Head of caudate nucleus (tissue), 42 donors: ENCODE results near the gene NRDE2.
"Not testable (repeated sequence)": the region's sequence is repeated elsewhere in the genome, so short reads cannot be mapped to it uniquely, and the experiment has no call there.

ENCODE experiments used
- DNase-seq, 42 donors: peaks; one replicate each; pipeline versions ENCODE4 v3.0.0 to v3.0.0-alpha.2; 2020 to 2021; ENCODE audit warnings: mixed read lengths in 7 of 42
- intact Hi-C: fragments of 100-400 bp; cut with DNase I; formaldehyde crosslinking; loops from one replicate; pipeline ENCODE4 v1.15.0; 2022

Gene NRDE2

DNA sequence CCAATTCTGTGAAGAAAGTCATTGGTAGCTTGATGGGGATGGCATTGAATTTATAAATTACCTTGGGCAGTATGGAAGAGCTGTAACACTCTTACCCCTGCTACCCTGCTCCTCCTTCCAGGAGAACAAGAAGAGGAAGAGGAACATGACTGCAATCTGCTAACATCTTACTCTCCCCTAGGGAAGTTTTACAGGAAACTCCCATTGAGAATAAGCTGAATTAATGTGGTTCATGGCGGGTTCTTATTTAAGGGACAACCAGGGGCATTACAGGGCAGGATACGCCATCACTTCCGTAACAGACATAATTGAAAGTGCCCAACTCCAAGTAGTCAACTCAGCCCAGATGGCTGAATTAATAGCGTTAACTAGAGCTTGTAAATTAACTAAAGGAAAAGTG is 84.8 kb downstream of the NRDE2 start:
- DNase-seq, result no peak
- intact Hi-C loops, result no loop called here

- no peak for DNase-seq
- intact Hi-C loops, result no loop called here
These were observed 89.3 kb downstream of the NRDE2 start for GRCh38 chr14:90242444-90242843.

GRCh38 chr14:90239139-90239538 is 92.6 kb downstream of the NRDE2 start:
- intact Hi-C loops, result loop anchor here (10.0 kb wide), 1 partner anchor 264 kb away; no protein-coding TSS in a partner anchor
- no peak for DNase-seq

DNA sequence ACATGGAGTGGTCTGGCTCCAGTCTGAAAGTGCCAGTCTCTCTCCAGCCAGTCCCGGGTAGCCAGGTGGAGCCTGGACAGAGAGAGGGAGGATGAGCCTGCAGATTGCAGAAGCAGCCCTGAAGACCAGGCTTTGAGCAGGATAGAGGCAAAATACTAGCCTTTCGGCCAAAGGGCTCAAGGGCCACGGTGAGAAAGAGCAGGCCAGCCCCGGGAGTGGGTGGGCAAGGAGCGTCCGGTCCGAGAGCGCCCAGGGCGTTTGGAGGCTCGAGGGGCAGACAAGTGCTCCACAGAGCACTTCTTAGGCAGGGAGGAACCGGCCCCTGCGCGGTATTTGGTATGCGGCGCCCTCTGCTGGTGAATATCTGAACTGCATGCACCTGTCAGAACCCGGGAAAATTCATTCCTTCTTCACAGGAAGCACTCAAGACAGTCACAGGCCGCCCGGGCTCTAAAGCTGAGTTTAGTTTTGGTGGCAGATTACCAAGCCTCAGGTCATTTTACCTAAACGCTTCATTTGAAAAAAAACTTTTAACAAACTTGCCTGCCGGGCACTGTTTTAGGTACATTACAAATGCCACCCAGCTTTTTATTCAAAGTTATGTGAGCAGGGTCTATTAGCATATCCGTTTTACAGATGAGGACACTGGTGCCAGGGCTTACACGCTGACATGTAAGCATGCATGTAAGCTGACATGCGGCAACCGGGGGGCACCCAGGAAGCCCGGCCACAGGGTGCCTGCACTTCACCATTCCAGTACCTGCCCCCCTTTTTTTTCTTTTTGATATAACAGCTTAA is 96.4 kb downstream of the NRDE2 start:
- DNase-seq, result peak; percentile 38 to 90 (median 76)
- intact Hi-C loops, result loop anchor here (10.0 kb wide), 1 partner anchor 261 kb away; no protein-coding TSS in a partner anchor

DNA sequence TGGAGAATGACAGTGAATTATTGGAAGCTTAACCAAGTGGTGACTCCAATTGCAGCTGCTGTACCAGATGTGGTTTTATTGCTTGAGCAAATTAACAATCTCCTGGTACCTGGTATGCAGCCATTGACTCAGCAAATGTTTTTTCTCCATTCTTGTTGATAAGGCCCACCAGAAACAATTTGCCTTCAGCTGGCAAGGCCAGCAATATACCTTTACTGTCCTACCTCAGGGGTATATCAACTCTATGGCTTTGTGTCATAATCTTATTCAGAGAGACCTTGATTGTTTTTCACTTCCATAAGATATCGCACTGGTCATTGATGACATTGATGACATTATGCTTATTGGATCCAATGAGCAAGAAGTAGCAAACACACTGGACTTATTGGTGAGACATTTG is 101.8 kb downstream of the NRDE2 start:
- intact Hi-C loops, result loop anchor here (10.0 kb wide), 1 partner anchor 255 kb away; no protein-coding TSS in a partner anchor
- DNase-seq, result not testable (repeated sequence)

DNA sequence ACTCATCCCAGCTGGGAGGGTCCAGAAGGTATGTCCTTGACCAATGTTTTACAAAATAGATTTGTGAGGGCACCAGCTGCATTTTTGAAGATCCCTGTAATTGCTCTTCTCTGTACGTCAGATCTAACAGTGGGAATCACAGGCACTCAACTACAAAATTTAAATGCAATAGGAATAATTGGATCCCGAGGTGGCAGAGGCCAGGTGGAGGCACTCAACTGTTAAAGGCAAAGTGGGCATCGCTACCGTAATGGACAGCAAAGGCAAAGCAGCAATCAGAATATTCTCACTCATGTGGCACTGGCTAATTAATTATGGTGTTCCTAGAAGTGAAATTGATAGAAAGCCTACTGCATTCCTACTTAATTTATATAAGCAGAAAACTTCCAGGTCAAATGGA is 103.3 kb downstream of the NRDE2 start:
- intact Hi-C loops, result no loop called here
- DNase-seq, result peak in 1 of 42 donors; percentile 4
